ENCODE data around the gene PNPT1.
"Not testable (repeated sequence)": the region's sequence is repeated elsewhere in the genome, so short reads cannot be mapped to it uniquely, and the experiment has no call there.

PNPT1 gene

DNA sequence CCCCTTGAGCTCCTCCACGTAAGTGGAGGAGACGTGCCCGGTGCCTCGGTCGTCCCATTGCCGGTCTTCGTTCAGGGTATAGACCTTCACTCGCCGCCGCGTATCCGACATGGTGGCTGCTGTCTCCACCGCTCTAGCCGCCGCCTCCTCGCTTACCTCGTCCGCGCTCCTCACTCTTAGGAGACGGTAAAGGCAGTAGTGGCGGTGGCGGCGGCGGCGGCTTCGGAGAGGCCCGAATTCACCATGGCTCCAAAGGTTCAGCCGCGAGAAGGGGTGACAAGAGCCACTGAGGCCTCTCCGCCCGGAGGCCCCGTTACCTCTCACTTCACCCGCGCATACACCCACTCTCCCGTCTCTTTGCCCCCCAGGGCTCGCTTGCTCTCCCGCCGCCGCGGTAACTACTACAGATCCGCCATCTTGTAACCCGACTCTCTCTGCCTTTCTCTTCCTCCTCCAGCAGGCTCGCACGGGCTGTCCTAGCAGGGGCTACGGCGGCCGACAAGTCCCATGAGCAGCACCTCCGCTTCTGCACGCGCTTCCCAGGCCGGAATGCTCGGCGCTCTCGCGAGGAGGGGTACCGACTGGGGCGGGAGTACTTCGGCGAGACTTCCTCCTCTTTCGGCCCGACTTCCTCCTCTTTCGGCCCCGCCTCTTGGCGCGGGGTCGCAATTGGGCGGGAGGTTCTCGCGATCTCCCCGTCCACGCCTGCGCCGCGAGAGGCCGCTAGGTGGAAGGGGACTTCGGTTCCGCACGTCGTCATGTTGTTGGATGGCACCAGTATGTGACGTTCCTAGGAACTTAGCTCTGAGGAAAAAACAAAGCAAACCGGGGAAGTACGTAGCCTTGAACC, 76.2 kb downstream of the PNPT1 start, which contains the start of gene PPP4R3B:
Gene PPP4R3B, minus strand, starts transcription at position 448 of the 850 bp plus-strand sequence. Its CDS starts 337 bp downstream, at position 111.
- H3K9me3 Mint-ChIP-seq, result no peaks in the 10 kb centered on the region

DNA sequence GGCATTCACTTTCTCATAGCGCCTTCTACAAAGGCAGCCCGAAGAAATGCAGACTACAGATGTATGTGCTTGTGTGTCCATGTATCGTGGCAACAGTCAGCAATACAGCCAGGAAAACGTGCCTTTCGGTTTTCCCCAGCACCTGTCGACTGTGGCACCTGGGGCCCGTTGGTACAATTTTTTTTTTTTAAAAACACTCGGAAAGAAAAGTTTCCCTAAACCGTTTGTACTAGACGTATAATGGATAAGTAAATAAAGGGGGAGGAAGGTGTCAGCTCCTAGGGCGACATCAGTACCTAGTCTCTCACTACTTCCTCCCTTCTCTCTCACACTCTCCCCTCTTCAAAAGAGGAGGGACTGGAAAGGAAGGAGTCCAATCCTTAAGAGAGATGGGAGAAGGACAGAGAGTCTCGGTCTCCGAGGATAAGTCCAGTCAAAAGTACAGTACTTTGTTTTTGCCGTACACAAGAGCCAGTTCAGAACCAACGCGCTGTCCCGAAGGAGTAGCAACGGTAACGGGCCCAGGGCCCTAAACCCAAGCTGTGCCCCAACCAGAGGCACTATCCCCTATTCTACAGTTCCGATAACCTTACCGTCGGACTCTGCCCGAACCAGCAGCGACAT, 77.0 kb downstream of the PNPT1 start:
- H3K36me3 Mint-ChIP-seq, result peaks cover 15% of the 10 kb centered on the region
- no peaks in the 10 kb centered on the region for H3K27me3 Mint-ChIP-seq
- no peak overlapping the region for H3K4me3 Mint-ChIP-seq
- no peak overlapping the region for H3K27ac Mint-ChIP-seq
- no peaks in the 10 kb centered on the region for H3K9me3 Mint-ChIP-seq
- H3K4me1 Mint-ChIP-seq, result peaks cover 53% of the 10 kb centered on the region

More for the DNA sequence above, 76.2 kb downstream of the PNPT1 start, which contains the start of gene PPP4R3B:
- Mint-ChIP-seq H3K4me3 (no peak within 1 kb of the TSS), H3K27me3 (no peaks in the 10 kb centered on the region), H3K4me1 (peaks cover 55% of the 10 kb centered on the region), H3K27ac (no peak within 1 kb of the TSS), H3K36me3 (peaks cover 14% of the 10 kb centered on the region)

DNA sequence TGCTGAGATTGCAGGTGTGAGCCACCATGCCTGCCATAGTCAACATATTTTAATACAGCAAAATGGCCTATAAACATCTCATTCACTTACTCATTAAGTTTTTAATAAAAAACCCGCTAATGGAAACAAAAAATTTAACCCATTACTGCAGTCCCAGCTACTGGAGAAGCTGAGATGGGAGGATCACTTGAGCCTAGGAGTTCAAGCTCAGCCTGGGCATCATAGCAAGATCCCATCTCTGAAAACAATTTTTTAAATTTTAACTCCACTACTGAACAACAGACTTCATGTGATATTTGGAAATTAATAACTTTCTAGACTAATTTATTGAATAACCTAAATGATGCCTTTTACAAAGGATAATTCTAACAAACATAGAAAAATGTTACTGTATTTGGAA, 81.6 kb downstream of the PNPT1 start:
- Mint-ChIP-seq H3K36me3 (peaks cover 23% of the 10 kb centered on the region), H3K9me3 (no peaks in the 10 kb centered on the region), H3K4me1 (peaks cover 74% of the 10 kb centered on the region), H3K4me3 (no peak overlapping the region), H3K27ac (no peak overlapping the region), H3K27me3 (no peaks in the 10 kb centered on the region)

- peaks cover 23% of the 10 kb centered on the region for H3K36me3 Mint-ChIP-seq
Observed at GRCh38 chr2:55610954-55611743, 82.5 kb downstream of the PNPT1 start.

DNA sequence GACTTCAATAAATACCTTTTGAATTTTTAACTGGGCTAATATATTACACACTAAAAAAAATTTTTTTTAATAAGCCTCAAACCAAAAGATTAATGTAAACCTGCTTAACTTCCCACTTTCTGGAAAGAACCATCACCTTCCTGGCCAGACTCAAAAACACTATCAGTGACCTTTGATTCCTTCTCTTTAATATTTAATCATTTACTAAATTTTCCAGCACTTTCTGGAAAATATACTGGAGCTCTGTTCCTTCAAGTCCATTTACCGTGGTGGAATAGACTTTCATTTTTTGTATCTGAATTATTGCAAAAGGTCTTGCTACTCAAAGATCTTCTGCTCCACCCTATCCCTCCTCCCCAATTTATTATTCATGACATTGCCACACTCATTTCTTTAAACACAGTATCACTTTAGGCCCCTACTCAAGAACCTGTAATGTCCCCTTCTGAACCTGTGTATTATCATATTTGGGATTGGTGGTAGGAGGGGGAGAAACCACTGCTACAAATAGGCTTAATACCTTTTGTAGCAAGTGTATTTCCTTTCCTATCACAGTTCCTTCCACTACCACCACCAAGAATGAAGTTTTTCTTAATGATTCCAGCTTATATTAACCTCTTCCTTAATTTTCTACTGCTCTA, 83.6 kb downstream of the PNPT1 start:
- H3K27ac Mint-ChIP-seq, result peak overlapping the region; percentile 25
- no peaks in the 10 kb centered on the region for H3K9me3 Mint-ChIP-seq
- no peaks in the 10 kb centered on the region for H3K27me3 Mint-ChIP-seq
- peaks cover 19% of the 10 kb centered on the region for H3K36me3 Mint-ChIP-seq
- H3K4me1 Mint-ChIP-seq, result peaks cover 78% of the 10 kb centered on the region
- H3K4me3 Mint-ChIP-seq, result peak overlapping the region; percentile 51

More at GRCh38 chr2:55610954-55611743, 82.5 kb downstream of the PNPT1 start:
- H3K9me3 Mint-ChIP-seq, result no peaks in the 10 kb centered on the region
- peaks cover 78% of the 10 kb centered on the region for H3K4me1 Mint-ChIP-seq
- no peak overlapping the region for H3K27ac Mint-ChIP-seq
- H3K27me3 Mint-ChIP-seq, result no peaks in the 10 kb centered on the region
- no peak overlapping the region for H3K4me3 Mint-ChIP-seq

DNA sequence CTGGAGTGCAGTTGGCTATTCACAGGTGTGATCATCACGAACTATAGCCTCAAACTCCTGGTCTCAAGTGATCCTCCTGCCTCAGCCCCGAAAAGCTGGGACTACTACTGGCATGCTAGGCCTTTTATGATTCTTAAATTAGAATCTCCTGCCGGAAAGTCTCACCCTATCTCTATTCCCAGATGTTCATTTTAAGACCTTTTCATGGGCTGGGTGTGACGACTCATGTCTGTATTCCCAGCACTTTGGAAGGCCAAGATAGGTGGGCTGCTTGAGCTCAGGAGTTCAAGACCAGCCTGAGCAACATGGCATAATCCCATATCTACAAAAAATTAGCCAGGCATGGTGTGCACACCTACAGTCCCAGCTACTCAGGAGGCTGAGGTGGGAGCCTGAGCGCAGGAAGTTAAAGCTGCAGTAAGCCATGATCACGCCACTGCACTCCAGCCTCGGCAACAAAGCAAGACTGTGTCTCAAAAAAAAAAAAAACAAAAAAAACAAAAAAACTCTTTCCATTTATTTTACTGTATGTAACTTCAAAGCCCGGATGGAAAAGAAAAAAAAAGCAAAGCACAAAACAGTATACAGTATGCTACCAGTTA, 84.3 kb downstream of the PNPT1 start:
- H3K4me3 Mint-ChIP-seq, result no peak overlapping the region
- no peak overlapping the region for H3K27ac Mint-ChIP-seq
- peaks cover 17% of the 10 kb centered on the region for H3K36me3 Mint-ChIP-seq
- H3K27me3 Mint-ChIP-seq, result no peaks in the 10 kb centered on the region
- H3K9me3 Mint-ChIP-seq, result no peaks in the 10 kb centered on the region
- peaks cover 81% of the 10 kb centered on the region for H3K4me1 Mint-ChIP-seq

GRCh38 chr2:55607717-55608116, 85.9 kb downstream of the PNPT1 start:
- no peaks in the 10 kb centered on the region for H3K27me3 Mint-ChIP-seq
- no peak overlapping the region for H3K4me3 Mint-ChIP-seq
- no peak overlapping the region for H3K27ac Mint-ChIP-seq
- no peaks in the 10 kb centered on the region for H3K9me3 Mint-ChIP-seq
- peaks cover 11% of the 10 kb centered on the region for H3K36me3 Mint-ChIP-seq
- H3K4me1 Mint-ChIP-seq, result peaks cover 79% of the 10 kb centered on the region

- no peaks in the 10 kb centered on the region for H3K27me3 Mint-ChIP-seq
- H3K4me1 Mint-ChIP-seq, result peaks cover 76% of the 10 kb centered on the region
- H3K9me3 Mint-ChIP-seq, result no peaks in the 10 kb centered on the region
- peak overlapping the region; percentile 75 for H3K27ac Mint-ChIP-seq
- H3K4me3 Mint-ChIP-seq, result peak overlapping the region; percentile 15
- peaks cover 12% of the 10 kb centered on the region for H3K36me3 Mint-ChIP-seq
Observed at GRCh38 chr2:55604027-55604565, 89.5 kb downstream of the PNPT1 start.

GRCh38 chr2:55601849-55602248, 91.8 kb downstream of the PNPT1 start:
- Mint-ChIP-seq H3K9me3 (no peaks in the 10 kb centered on the region), H3K36me3 (peaks cover 14% of the 10 kb centered on the region), H3K4me1 (peaks cover 57% of the 10 kb centered on the region), H3K27ac (no peak overlapping the region), H3K27me3 (no peaks in the 10 kb centered on the region), H3K4me3 (no peak overlapping the region)

DNA sequence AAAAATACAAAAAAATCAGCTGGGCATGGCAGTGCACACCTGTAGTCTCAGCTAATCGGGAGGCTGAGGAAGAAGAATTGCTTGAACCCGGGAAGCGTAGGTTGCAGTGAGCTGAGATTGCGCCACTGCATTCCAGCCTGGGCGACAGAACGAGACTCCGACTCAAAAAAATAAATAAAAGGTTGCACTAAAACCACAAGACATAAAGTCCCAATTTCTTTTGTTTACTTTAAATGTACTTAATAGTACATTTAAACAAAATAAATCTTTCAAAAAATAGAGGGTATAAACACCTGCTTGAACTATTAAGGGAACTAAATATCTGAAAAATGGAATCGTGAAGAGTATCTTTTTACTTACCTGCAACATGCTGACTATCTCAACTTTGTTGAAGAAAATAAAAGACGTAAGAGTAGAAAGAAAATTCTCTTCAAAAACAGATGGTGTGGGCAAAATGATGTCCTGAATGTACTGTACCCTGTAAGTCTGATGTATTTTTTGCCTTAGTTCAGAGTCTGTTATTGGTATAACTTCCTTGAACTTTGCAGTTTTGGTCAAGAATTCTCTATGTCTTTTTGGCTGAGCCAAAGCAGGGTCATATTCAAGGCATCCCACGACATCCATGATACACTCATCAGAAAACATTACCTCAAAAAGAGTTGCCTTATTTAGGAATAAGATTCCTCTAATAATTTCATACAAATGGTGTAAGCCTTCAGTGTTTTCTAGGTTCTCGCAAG, 95.4 kb downstream of the PNPT1 start:
- Mint-ChIP-seq H3K9me3 (no peaks in the 10 kb centered on the region), H3K36me3 (peaks cover 28% of the 10 kb centered on the region), H3K4me1 (peaks cover 48% of the 10 kb centered on the region), H3K4me3 (no peak overlapping the region), H3K27me3 (no peaks in the 10 kb centered on the region), H3K27ac (no peak overlapping the region)

DNA sequence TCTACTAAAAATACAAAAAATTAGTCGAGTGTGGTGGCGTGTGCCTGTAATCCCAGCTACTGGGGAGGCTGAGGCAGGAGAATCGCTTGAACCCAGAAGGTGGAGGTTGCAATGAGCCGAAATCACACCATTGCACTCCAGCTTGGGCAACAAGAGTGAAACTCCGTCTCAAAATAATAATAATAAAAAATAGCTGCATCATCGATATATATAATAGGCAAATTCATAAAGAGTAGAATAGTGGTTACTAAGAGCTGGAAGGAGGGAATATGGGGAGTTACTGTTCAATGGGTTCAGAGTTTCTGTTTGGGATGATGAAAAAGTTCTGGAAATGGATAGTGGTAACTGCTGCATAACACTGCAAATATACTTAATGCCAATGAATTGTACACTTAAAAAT, 96.8 kb downstream of the PNPT1 start:
- peaks cover 31% of the 10 kb centered on the region for H3K36me3 Mint-ChIP-seq
- not testable (repeated sequence) for H3K27ac Mint-ChIP-seq, H3K9me3 Mint-ChIP-seq, H3K4me3 Mint-ChIP-seq, H3K27me3 Mint-ChIP-seq
- H3K4me1 Mint-ChIP-seq, result peaks cover 44% of the 10 kb centered on the region

- H3K36me3 Mint-ChIP-seq, result peaks cover 30% of the 10 kb centered on the region
Observed at GRCh38 chr2:55595536-55595935, 98.1 kb downstream of the PNPT1 start.

DNA sequence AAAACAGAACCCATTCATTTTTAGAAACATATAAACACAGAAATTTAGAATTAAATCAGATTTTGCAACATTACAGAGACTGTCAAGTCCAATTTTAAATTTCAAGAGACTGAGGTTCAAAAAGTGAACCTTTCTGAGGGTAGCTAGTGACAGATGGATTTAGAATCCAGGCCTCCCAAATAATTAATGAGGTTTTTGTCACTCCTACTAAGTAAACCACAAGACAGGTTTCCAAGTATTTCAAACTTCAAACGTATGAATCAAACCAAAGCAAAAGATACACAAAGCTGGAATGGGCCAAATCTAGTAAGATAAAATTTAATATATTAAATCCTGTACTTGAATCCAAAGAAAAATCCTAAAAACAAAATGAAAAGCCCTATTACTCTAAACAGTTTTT, 101.5 kb downstream of the PNPT1 start:
- H3K36me3 Mint-ChIP-seq, result peaks cover 19% of the 10 kb centered on the region
- peaks cover 41% of the 10 kb centered on the region for H3K4me1 Mint-ChIP-seq
- H3K4me3 Mint-ChIP-seq, result no peak overlapping the region
- H3K27me3 Mint-ChIP-seq, result no peaks in the 10 kb centered on the region
- no peak overlapping the region for H3K27ac Mint-ChIP-seq
- no peaks in the 10 kb centered on the region for H3K9me3 Mint-ChIP-seq

More at GRCh38 chr2:55595536-55595935, 98.1 kb downstream of the PNPT1 start:
- H3K9me3 Mint-ChIP-seq, result no peaks in the 10 kb centered on the region
- H3K4me3 Mint-ChIP-seq, result no peak overlapping the region
- H3K27me3 Mint-ChIP-seq, result no peaks in the 10 kb centered on the region
- peaks cover 50% of the 10 kb centered on the region for H3K4me1 Mint-ChIP-seq
- no peak overlapping the region for H3K27ac Mint-ChIP-seq

DNA sequence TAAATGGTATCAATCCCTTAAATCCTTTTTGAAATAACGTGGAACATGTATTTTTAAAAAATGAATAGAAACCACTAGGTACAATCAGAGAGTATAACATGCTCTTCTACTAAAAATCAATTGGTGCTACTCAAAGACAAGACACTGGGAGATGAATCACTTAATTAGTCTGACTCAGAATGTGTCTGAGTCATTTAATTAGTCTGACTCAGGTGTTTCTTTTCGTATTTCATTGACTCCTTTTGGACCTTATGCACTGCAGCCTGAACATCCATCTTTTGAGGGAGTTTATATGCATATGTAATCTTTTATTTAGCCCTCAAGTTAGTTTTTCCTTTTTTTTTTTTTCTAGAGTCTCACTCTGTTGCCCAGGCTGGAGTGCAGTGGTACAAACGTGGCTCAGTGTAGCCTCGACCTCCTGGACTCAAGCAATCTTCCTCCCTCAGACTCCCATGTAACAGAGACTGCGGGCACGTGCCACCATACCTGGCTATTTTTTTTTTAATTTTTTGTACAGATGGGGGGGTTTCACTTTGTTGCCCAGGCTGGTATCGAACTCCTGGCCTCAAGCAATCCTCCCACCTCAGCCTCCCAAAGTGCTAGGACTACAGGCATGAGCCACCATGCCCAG, 102.7 kb downstream of the PNPT1 start:
- Mint-ChIP-seq H3K4me3 (no peak overlapping the region), H3K27me3 (no peaks in the 10 kb centered on the region), H3K36me3 (peaks cover 17% of the 10 kb centered on the region), H3K9me3 (no peaks in the 10 kb centered on the region), H3K4me1 (peaks cover 43% of the 10 kb centered on the region), H3K27ac (peak overlapping the region; percentile 79)

Measured in activated naive CD4-positive, alpha-beta T cell treated with anti-CD3 and anti-CD28 coated beads, Interleukin-2, amount 50 U/mL, for 24 hours (primary cell).